Activated CD8-positive, alpha-beta memory T cell treated with anti-CD3 and anti-CD28 coated beads, Interleukin-2, amount 10 ng/mL, durations not matched to agents 7 days and 5 days (primary cell): ENCODE results near the gene CMSS1. TPM values are rescaled to one million over a fixed set of nuclear protein-coding genes. Genes with fewer than 3 reads are reported as not detected.

Experiments used
- ATAC-seq: fragments of 150-1000 bp; cut with Tn5 transposase; one replicate; pipeline ENCODE4 v1.10.0; 2021; ENCODE audit warnings: moderate library complexity
- CTCF ChIA-PET: fragments of 350-600 bp; sonication (Branson Sonifier 250); formaldehyde crosslinking; loops from one replicate; lab custom pipeline; 2021; ENCODE audit warnings: antibody characterized with exemption; lab: Charles Lee
- DNase-seq: peaks from one replicate; pipeline ENCODE4 v3.0.0-alpha.2; 2020
- H3K27ac Mint-ChIP-seq: one replicate; pipeline ENCODE4 v1.8.0; 2021; ENCODE audit warnings: mild to moderate bottlenecking, mixed read lengths
- H3K27me3 Mint-ChIP-seq: one replicate; pipeline ENCODE4 v1.8.0; 2021; ENCODE audit warnings: mixed read lengths
- H3K36me3 Mint-ChIP-seq: one replicate; pipeline ENCODE4 v1.8.0; 2021; ENCODE audit warnings: mild to moderate bottlenecking, mixed read lengths
- H3K4me1 Mint-ChIP-seq: one replicate; pipeline ENCODE4 v1.8.0; 2021; ENCODE audit warnings: mixed read lengths
- H3K4me3 Mint-ChIP-seq: one replicate; pipeline ENCODE4 v1.8.0; 2021; ENCODE audit warnings: mild to moderate bottlenecking, moderate library complexity, mixed read lengths
- H3K9me3 Mint-ChIP-seq: one replicate; pipeline ENCODE4 v1.8.0; 2022; ENCODE audit warnings: low read depth, mixed read lengths
- total RNA-seq, 2 experiments: library from RNA; stranded (reverse); gene quantifications; one replicate each; pipeline ENCODE4 v1.2.3, GENCODE V29; 2021

Gene CMSS1
- total RNA-seq, 2 experiments from 2014 or later = 57.2 to 57.5 TPM

DNA sequence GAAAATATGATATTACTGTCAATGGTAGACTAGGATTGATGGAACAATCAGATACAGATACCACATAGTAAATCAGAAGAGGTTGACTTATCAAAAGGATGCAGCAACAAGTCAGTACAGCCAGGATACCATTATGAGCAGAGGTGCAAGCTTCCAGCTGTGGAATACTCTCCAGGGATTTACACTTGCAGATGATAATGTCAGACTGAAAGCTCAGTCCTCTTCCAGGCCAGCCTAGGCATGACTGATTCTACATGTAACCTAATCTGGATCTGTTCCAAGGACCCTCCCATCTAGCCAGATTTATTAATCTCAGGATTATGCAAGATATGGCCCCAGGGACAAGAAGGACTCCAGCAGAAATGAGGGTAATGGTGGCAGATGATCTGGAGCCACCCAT is 288.4 kb downstream of the CMSS1 start:
- Mint-ChIP-seq H3K27me3 (no peaks in the 10 kb centered on the region), H3K36me3 (peaks cover 41% of the 10 kb centered on the region), H3K9me3 (peaks cover 2% of the 10 kb centered on the region), H3K4me3 (no peak overlapping the region), H3K27ac (peak overlapping the region; percentile 84), H3K4me1 (peaks cover 66% of the 10 kb centered on the region)
- CTCF ChIA-PET = interaction anchor here (0.7 to 1.4 kb wide), 4 partner anchors 16 to 274 kb away, joined by 3 to 5 read pairs (median 4); no protein-coding TSS in a partner anchor
- ATAC-seq (no peak), DNase-seq (no peak)

DNA sequence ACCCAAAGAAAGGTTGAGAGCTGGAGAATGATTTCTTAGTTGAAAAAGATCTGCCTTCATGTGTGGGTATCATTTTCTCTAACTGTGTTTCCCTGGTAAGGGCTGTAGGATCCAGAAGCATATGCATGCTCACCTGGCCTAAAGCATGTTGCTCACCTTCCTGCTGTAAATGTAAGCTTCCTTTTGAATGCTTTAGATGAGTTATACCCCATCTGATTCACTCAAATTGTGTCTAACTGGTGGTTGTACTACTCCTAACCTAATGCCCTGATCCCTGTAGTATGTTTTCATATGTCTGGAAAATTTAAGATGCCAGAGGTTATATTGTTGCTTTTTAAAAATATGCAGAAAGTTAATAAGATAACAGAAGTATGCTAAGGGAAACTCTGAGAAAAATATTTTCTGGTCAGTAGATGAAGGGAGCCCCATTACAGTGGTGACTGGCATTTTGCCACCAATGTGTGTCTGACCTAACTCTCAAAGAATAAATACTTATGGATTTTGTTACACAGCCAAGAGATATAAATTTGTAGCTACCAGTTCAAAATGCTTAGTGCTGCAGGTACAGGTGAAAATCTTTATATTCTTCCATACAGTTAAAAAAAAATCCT is 289.0 kb downstream of the CMSS1 start:
- Mint-ChIP-seq H3K27ac (peak overlapping the region; percentile 84), H3K4me1 (peaks cover 65% of the 10 kb centered on the region), H3K27me3 (no peaks in the 10 kb centered on the region), H3K9me3 (peaks cover 2% of the 10 kb centered on the region), H3K4me3 (no peak overlapping the region), H3K36me3 (peaks cover 38% of the 10 kb centered on the region)
- ATAC-seq (no peak), DNase-seq (no peak)
- CTCF ChIA-PET = interaction anchor here (0.7 to 1.4 kb wide), 4 partner anchors 16 to 275 kb away, joined by 3 to 5 read pairs (median 4); no protein-coding TSS in a partner anchor

DNA sequence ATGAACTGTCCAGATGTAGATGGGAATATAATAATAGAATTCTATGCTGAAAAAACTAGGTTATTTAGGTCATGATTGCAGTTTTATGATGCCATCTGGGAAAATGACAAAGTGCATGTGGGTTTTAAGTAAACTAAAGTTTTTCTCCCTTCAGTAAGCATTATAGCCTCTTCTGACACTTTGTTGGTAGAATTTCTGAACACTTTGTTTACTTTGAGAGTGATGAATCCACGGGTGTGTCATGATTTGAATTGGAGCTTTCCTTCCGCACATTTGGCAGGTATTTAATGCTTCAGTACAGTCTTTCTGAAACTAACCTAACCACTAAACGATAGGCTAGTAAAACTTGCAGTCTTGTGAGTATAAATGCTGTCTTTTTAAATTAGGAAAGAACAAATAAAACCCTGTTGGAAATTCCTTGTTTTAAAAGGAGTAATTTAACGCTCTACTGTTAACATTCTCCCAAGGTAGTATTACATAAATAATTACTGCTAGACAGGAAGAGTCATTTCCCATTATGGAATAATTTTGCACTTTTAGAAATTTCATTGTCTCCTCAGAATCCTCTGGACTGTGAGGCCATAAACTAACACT is 289.7 kb downstream of the CMSS1 start:
- CTCF ChIA-PET = interaction anchor here (0.8 to 1.4 kb wide), 2 partner anchors 17 to 38 kb away, joined by 3 to 5 read pairs; no protein-coding TSS in a partner anchor
- Mint-ChIP-seq H3K36me3 (peaks cover 36% of the 10 kb centered on the region), H3K4me3 (no peak overlapping the region), H3K27ac (no peak overlapping the region), H3K9me3 (peaks cover 2% of the 10 kb centered on the region), H3K4me1 (peaks cover 65% of the 10 kb centered on the region), H3K27me3 (no peaks in the 10 kb centered on the region)
- no peak for ATAC-seq
- no peak for DNase-seq

DNA sequence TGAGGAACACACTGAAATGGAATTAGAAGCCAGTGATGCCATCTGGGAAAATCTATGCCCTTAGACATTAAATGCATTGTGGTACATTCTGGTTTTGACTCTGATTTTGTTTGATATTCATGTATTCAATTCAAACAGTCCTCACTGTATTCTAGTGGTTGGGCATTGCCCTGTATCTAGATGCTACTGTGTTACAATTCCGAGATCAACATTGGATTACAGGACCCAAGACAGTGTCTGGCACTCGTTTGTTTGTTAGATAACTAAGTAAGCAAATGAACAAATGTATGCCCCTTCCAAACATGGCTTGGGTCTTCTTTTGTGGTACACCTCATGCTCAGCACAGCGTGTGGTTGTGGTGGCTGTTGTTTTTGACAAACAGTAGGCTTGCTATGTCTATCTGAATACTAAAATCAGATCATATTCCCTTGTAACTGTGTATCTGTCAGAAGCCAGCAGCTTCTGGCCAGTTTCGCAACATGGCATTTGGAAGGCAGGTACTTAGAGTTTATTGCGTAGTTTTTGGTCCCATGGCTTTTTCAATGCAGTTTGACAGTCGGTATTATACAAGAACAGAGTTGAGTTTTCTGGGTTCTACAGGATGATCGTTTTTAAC is 290.9 kb downstream of the CMSS1 start:
- ATAC-seq = no peak
- H3K27me3 Mint-ChIP-seq = no peaks in the 10 kb centered on the region
- peaks cover 2% of the 10 kb centered on the region for H3K9me3 Mint-ChIP-seq
- peaks cover 29% of the 10 kb centered on the region for H3K36me3 Mint-ChIP-seq
- DNase-seq = peak; percentile 50
- no peak overlapping the region for H3K4me3 Mint-ChIP-seq
- peaks cover 57% of the 10 kb centered on the region for H3K4me1 Mint-ChIP-seq
- peak overlapping the region; percentile 34 for H3K27ac Mint-ChIP-seq
- CTCF ChIA-PET = interaction anchor here (1.4 kb wide), 1 partner anchor 36 kb away, joined by 3 read pairs; no protein-coding TSS in a partner anchor

DNA sequence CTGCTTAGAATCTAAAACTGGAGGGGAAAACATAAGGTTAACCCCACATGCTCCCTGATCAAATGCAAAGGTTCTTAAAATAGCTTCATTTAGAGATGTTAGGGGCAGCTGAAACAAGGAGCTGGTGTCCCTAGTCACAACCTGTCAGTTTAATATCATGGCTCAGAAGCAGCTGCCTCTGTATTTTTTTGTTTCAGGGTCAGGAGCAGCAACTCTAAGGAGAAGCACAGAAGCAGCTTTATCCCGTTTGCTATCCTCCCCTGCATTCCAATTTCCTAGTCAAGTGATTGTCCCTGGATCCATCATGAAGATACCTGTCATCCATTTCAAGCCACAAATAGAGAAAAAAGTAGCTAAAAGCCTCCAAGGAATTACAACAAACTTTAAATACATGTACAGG is 292.5 kb downstream of the CMSS1 start:
- H3K27me3 Mint-ChIP-seq = no peaks in the 10 kb centered on the region
- peaks cover 2% of the 10 kb centered on the region for H3K9me3 Mint-ChIP-seq
- H3K36me3 Mint-ChIP-seq = peaks cover 27% of the 10 kb centered on the region
- CTCF ChIA-PET = interaction anchor here (0.8 to 1.4 kb wide), 3 partner anchors 21 to 262 kb away, joined by 3 to 5 read pairs (median 4); no protein-coding TSS in a partner anchor
- DNase-seq = no peak
- no peak for ATAC-seq
- peaks cover 41% of the 10 kb centered on the region for H3K4me1 Mint-ChIP-seq
- no peak overlapping the region for H3K4me3 Mint-ChIP-seq
- no peak overlapping the region for H3K27ac Mint-ChIP-seq

DNA sequence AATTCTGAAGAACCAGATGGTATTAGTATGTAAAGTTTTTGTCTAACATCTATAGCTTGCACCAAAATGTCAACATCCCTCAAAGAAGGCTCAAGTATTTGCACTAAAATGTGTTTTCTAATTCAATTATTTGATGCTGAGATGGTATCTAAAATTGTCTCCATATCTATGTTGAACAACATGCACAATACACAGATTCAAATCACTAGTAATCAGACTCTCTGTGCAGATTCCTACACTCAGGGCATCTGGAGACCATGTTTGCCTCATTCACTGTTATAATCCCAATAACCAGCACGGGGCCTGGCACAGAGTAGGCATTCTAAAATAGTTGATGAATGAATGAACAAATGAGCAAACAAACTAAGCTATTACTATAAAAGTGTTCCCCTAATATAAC is 294.1 kb downstream of the CMSS1 start:
- peaks cover 24% of the 10 kb centered on the region for H3K36me3 Mint-ChIP-seq
- H3K9me3 Mint-ChIP-seq = peaks cover 2% of the 10 kb centered on the region
- H3K27ac Mint-ChIP-seq = no peak overlapping the region
- H3K4me1 Mint-ChIP-seq = peaks cover 25% of the 10 kb centered on the region
- no peak for ATAC-seq
- DNase-seq = no peak
- H3K27me3 Mint-ChIP-seq = no peaks in the 10 kb centered on the region
- CTCF ChIA-PET = no interaction called here
- no peak overlapping the region for H3K4me3 Mint-ChIP-seq

DNA sequence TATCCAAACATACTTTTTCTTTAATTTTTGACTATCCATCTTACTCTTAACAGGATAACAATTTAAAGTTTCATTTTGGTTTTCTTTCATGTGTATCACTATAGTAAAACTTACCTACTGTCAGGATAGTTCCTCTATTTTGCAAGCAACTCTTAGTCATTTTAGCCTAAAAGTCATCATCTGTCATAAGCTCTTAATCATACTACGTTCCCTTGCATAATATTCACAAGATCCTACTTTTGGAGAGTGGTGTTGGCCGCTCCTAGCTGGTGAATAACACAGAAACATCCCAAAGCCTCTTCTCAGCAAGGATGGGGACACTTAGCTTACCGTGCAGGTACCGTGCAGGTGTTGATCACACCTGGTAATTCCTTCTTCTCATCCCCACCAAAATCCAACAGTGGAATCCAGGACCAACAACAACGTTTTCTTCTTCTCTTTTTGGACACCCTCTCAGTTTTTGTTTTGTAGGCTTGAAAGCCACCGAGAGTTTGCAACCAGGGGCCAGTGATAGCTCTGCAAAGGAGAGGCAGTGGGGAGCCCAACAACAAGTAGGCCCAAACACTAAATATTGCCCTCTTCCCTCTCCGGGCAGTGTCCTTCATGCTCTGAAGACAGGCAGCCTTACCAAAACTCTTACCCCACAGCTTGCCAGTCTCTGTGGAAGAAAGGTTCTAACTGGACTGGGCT is 296.2 kb downstream of the CMSS1 start:
- H3K9me3 Mint-ChIP-seq = peaks cover 2% of the 10 kb centered on the region
- H3K4me1 Mint-ChIP-seq = peaks cover 8% of the 10 kb centered on the region
- peak overlapping the region; percentile 21 for H3K27ac Mint-ChIP-seq
- CTCF ChIA-PET = interaction anchor here (1.3 kb wide), 1 partner anchor 45 kb away, joined by 3 read pairs; no protein-coding TSS in a partner anchor
- ATAC-seq (no peak), DNase-seq (no peak)
- no peak overlapping the region for H3K4me3 Mint-ChIP-seq
- H3K36me3 Mint-ChIP-seq = peaks cover 18% of the 10 kb centered on the region
- no peaks in the 10 kb centered on the region for H3K27me3 Mint-ChIP-seq

DNA sequence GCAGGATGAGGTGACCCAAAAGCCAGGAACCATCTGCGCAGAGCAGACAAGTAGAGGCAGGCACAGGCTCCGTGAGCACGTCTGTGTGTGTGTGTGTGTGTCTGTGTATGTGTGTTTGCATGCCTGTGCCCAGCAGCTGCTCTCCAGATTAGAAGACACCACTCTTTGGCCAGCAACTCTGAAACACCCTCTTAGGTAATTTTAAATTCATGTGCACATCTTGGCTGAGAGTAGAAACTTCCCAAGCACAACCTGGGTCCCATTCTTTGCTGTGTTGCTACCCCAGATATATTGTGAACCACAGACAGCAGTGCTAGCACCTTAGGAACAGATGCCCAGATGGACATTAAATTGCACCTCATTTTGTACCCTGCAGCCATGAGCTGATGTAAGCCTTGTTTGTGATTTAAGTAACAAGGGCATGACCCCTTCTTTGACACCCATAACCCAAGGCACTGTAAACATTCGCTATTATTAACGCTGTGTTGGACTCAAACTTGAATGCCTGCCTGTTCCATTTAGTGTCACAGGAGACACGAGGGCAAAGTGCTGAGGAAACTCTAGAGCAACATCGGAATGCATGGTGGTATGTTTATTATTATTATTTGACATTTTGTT is 296.9 kb downstream of the CMSS1 start, which contains the start of gene FILIP1L:
FILIP1L (minus strand) TSS at position 89 of the 618 bp plus-strand sequence.
- no peak for ATAC-seq
- peak within 1 kb of the TSS; percentile 21 for H3K27ac Mint-ChIP-seq
- DNase-seq = no peak
- CTCF ChIA-PET = interaction anchor here (1.3 kb wide), 1 partner anchor 45 kb away, joined by 3 read pairs; no protein-coding TSS in a partner anchor
- H3K27me3 Mint-ChIP-seq = no peaks in the 10 kb centered on the region
- peaks cover 18% of the 10 kb centered on the region for H3K36me3 Mint-ChIP-seq
- H3K4me1 Mint-ChIP-seq = peaks cover 4% of the 10 kb centered on the region
- no peak within 1 kb of the TSS for H3K4me3 Mint-ChIP-seq
- peaks cover 2% of the 10 kb centered on the region for H3K9me3 Mint-ChIP-seq

DNA sequence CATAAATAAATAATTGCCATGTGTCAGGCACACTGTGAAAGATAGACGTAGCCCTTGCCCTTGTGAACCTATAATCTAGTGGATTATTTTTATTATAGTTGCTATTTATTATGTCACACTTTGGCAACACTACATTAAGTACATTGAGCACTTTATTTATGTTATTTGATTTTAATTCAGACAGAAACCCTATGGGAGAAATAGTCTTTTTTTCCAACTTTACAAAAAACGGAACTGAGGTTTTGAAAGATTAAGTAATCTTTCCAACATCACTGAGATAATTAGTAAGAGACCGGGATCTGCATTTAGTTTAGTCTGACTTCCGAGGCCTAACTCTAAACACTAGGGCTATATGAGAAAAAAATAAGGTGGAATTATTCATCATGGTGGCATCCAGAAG is 299.4 kb downstream of the CMSS1 start:
- H3K9me3 Mint-ChIP-seq = no peaks in the 10 kb centered on the region
- H3K27me3 Mint-ChIP-seq = no peaks in the 10 kb centered on the region
- no peaks in the 10 kb centered on the region for H3K4me1 Mint-ChIP-seq
- H3K27ac Mint-ChIP-seq = no peak overlapping the region
- H3K4me3 Mint-ChIP-seq = no peak overlapping the region
- ATAC-seq (no peak), DNase-seq (no peak)
- H3K36me3 Mint-ChIP-seq = peaks cover 6% of the 10 kb centered on the region
- CTCF ChIA-PET = no interaction called here

DNA sequence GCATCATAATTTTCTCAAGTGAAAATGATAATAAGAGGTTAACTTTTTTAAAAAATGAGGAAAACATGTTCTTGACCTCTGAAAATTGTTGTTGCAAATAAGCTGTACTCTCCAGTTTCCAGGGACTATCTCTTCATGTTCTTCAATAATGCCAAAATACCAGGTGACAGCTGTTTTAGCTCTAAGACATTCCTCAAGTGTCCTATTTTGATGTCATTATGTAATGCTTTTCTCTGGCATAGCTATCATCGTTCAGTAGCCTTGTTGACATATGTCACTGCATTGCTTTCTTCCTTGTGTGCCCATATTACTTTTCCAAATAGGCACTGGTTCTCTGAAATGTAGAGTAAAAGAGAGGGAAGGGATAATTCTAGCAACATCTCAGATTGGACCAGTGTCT is 302.4 kb downstream of the CMSS1 start:
- no peak overlapping the region for H3K4me3 Mint-ChIP-seq
- peaks cover 2% of the 10 kb centered on the region for H3K36me3 Mint-ChIP-seq
- CTCF ChIA-PET = interaction anchor here (1.1 kb wide), 1 partner anchor 14 kb away, joined by 3 read pairs; no protein-coding TSS in a partner anchor
- no peak for DNase-seq
- peaks cover under 1% of the 10 kb centered on the region for H3K4me1 Mint-ChIP-seq
- ATAC-seq = no peak
- H3K9me3 Mint-ChIP-seq = no peaks in the 10 kb centered on the region
- H3K27ac Mint-ChIP-seq = no peak overlapping the region
- H3K27me3 Mint-ChIP-seq = no peaks in the 10 kb centered on the region

DNA sequence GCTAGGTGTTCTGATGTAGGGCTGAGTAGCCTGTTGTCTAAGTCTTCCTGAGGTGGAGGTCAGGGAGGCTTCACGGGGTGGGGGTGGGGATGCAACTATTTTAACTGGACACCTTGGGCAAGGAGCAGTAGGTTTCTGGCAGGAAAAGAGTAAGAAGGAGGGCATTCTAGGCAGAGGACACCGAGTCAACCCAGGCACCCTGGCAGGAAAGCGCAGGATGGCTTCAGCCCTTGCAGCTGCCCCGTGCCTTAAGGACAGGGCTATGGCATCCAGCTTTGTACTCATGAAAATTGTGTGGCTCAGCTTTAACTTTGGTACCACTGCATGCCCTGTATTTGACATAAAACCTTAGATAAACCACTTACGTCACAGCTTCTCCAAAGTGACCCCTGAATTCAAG is 303.0 kb downstream of the CMSS1 start:
- peaks cover 2% of the 10 kb centered on the region for H3K36me3 Mint-ChIP-seq
- no peak overlapping the region for H3K4me3 Mint-ChIP-seq
- ATAC-seq = no peak
- H3K9me3 Mint-ChIP-seq = no peaks in the 10 kb centered on the region
- DNase-seq = no peak
- H3K27ac Mint-ChIP-seq = no peak overlapping the region
- H3K4me1 Mint-ChIP-seq = peaks cover 7% of the 10 kb centered on the region
- CTCF ChIA-PET = interaction anchor here (1.1 kb wide), 1 partner anchor 14 kb away, joined by 3 read pairs; no protein-coding TSS in a partner anchor
- H3K27me3 Mint-ChIP-seq = no peaks in the 10 kb centered on the region

DNA sequence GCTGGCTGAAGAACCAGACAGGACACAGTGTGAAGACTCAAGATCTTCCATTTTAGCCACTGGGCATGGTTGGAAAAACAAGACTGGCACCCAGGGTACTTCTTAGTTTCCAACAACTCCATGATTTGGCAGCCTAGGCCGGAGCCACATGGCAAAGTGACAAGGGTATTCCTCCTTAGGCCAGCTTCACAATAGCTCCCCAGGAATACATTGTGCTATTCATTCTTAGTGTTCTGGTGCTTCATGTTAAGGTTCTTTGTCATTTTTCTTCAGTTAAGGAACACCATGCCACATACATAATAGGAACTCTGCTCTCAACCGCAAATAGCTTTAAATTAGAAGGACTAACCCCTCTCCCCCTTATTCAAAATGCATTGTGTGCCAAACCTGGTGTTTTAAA is 304.7 kb downstream of the CMSS1 start:
- CTCF ChIA-PET = no interaction called here
- no peaks in the 10 kb centered on the region for H3K36me3 Mint-ChIP-seq
- H3K27me3 Mint-ChIP-seq = no peaks in the 10 kb centered on the region
- peaks cover 7% of the 10 kb centered on the region for H3K4me1 Mint-ChIP-seq
- no peaks in the 10 kb centered on the region for H3K9me3 Mint-ChIP-seq
- H3K4me3 Mint-ChIP-seq = no peak overlapping the region
- no peak overlapping the region for H3K27ac Mint-ChIP-seq
- ATAC-seq (no peak), DNase-seq (no peak)

DNA sequence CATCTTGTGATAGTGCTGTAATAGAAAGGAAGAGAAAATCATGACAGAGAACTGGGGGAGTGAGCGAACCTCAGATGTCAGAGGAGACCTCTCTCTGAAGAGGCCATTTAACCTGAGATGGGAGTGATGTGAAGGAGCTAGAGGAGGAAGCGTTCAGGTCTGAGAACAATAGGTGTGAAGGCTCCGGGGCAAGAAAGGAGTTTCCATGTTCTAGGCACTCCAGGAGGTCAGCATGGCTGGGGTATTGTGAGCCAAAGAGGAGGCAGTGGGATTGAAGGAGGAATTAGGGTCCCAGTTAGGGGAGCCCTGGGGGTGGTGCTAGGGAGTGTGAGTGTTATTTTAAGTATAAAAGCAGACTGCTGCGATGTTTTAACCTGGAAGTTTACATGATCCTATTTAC is 305.4 kb downstream of the CMSS1 start:
- Mint-ChIP-seq H3K4me3 (no peak overlapping the region), H3K9me3 (no peaks in the 10 kb centered on the region), H3K27ac (no peak overlapping the region), H3K4me1 (peaks cover 7% of the 10 kb centered on the region), H3K27me3 (no peaks in the 10 kb centered on the region), H3K36me3 (peaks cover 2% of the 10 kb centered on the region)
- ATAC-seq (no peak), DNase-seq (no peak)
- CTCF ChIA-PET = no interaction called here
